ENCODE results near the gene NR4A1. TPM values are rescaled to one million over a fixed set of nuclear protein-coding genes. Genes with fewer than 3 reads are reported as not detected.

The NR4A1 gene
- total RNA-seq, 4 donors from 2014 or later: 31.7 to 297 (median 135) TPM

GRCh38 chr12:52061470-52062166, 10.4 kb downstream of the NR4A1 start:
- no peaks in the 10 kb centered on the region for H3K36me3 ChIP-seq
- H3K27me3 ChIP-seq: no peaks in the 10 kb centered on the region
- H3K4me1 ChIP-seq: no peaks in the 10 kb centered on the region
- no peak overlapping the region for H3K4me3 ChIP-seq
- H3K9me3 ChIP-seq: no peaks in the 10 kb centered on the region
- intact Hi-C loops (cut with DNase I; ENCODE audit: low total_unique reads): no loop called here
- peak overlapping the region in 1 of 2 donors; percentile 66 for H3K27ac ChIP-seq
- no peak for DNase-seq
- TF ChIP-seq POLR2A (IDR thresholded peaks at IDR 0.05): no peak
- TF ChIP-seq, protein P1, sequence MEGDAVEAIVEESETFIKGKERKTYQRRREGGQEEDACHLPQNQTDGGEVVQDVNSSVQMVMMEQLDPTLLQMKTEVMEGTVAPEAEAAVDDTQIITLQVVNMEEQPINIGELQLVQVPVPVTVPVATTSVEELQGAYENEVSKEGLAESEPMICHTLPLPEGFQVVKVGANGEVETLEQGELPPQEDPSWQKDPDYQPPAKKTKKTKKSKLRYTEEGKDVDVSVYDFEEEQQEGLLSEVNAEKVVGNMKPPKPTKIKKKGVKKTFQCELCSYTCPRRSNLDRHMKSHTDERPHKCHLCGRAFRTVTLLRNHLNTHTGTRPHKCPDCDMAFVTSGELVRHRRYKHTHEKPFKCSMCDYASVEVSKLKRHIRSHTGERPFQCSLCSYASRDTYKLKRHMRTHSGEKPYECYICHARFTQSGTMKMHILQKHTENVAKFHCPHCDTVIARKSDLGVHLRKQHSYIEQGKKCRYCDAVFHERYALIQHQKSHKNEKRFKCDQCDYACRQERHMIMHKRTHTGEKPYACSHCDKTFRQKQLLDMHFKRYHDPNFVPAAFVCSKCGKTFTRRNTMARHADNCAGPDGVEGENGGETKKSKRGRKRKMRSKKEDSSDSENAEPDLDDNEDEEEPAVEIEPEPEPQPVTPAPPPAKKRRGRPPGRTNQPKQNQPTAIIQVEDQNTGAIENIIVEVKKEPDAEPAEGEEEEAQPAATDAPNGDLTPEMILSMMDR (IDR thresholded peaks at IDR 0.05): no peak

GRCh38 chr12:52062167-52063081, 11.2 kb downstream of the NR4A1 start:
- Histone ChIP-seq H3K36me3 (no peaks in the 10 kb centered on the region), H3K27me3 (no peaks in the 10 kb centered on the region), H3K4me1 (no peaks in the 10 kb centered on the region), H3K4me3 (no peak overlapping the region), H3K9me3 (no peaks in the 10 kb centered on the region), H3K27ac (peak overlapping the region; percentile 66 to 73)
- intact Hi-C loops (cut with DNase I; ENCODE audit: low total_unique reads): no loop called here
- no peak for DNase-seq
- TF ChIP-seq, protein P1 (IDR thresholded peaks at IDR 0.05): no peak
- no peak for TF ChIP-seq POLR2A (IDR thresholded peaks at IDR 0.05)

- Histone ChIP-seq H3K9me3 (no peaks in the 10 kb centered on the region), H3K4me1 (no peaks in the 10 kb centered on the region), H3K4me3 (no peak overlapping the region), H3K36me3 (no peaks in the 10 kb centered on the region), H3K27me3 (no peaks in the 10 kb centered on the region), H3K27ac (peak overlapping the region; percentile 66 to 73)
- peak in 1 of 2 donors; percentile 37 for DNase-seq
- TF ChIP-seq, protein P1 (IDR thresholded peaks at IDR 0.05): no peak
- TF ChIP-seq POLR2A (IDR thresholded peaks at IDR 0.05): no peak
- intact Hi-C loops (cut with DNase I; ENCODE audit: low total_unique reads): no loop called here
Measured at GRCh38 chr12:52063082-52063924, 12.1 kb downstream of the NR4A1 start.

- DNase-seq: peak in 1 of 2 donors; percentile 56
Measured at GRCh38 chr12:52063981-52064649, 12.9 kb downstream of the NR4A1 start.

More at GRCh38 chr12:52063981-52064649, 12.9 kb downstream of the NR4A1 start:
- TF ChIP-seq, protein P1 (IDR thresholded peaks at IDR 0.05): no peak
- no peak for TF ChIP-seq POLR2A (IDR thresholded peaks at IDR 0.05)
- no peaks in the 10 kb centered on the region for H3K36me3 ChIP-seq
- H3K27ac ChIP-seq: peak overlapping the region; percentile 66 to 73
- H3K4me1 ChIP-seq: no peaks in the 10 kb centered on the region
- no peaks in the 10 kb centered on the region for H3K9me3 ChIP-seq
- no peak overlapping the region for H3K4me3 ChIP-seq
- H3K27me3 ChIP-seq: no peaks in the 10 kb centered on the region
- intact Hi-C loops (cut with DNase I; ENCODE audit: low total_unique reads): no loop called here
